DOHH2 (cell line): ENCODE results near the gene OLR1.

Source experiments
- H3F3A ChIP-seq: fragments of 200-600 bp; sonication (generic), shearing (Covaris generic); 2 replicates; pipeline ENCODE4 v1.6.0; 2016; ENCODE audit warnings: antibody characterized with exemption, mild to moderate bottlenecking; ENCODE audit not compliant: control insufficient read depth, insufficient read depth
- H3K27ac ChIP-seq: fragments of 200-600 bp; sonication (generic); 2 replicates; pipeline ENCODE4 v1.5.1; 2014; ENCODE audit warnings: low read depth, mild to moderate bottlenecking, low read length, moderate library complexity
- H3K27me3 ChIP-seq: fragments of 200-600 bp; sonication (generic); 2 replicates; pipeline ENCODE4 v1.6.1; 2014; ENCODE audit warnings: mild to moderate bottlenecking, low read length, mixed read lengths; ENCODE audit not compliant: control insufficient read depth
- H3K36me3 ChIP-seq: fragments of 200-600 bp; sonication (generic); 2 replicates; pipeline ENCODE4 v1.6.1; 2014; ENCODE audit warnings: mild to moderate bottlenecking, low read length, moderate library complexity, mixed read lengths; ENCODE audit not compliant: control insufficient read depth
- H3K4me1 ChIP-seq: fragments of 200-600 bp; sonication (generic); 2 replicates; pipeline ENCODE4 v1.6.1; 2014; ENCODE audit warnings: mild to moderate bottlenecking, low read length, mixed read lengths; ENCODE audit not compliant: control insufficient read depth
- H3K4me2 ChIP-seq: fragments of 200-600 bp; sonication (generic); 2 replicates; pipeline ENCODE4 v1.6.0; 2014; ENCODE audit warnings: mild to moderate bottlenecking, low read length, moderate library complexity
- H3K4me3 ChIP-seq: fragments of 200-600 bp; sonication (generic); 2 replicates; pipeline ENCODE4 v1.5.1; 2014; ENCODE audit warnings: mild to moderate bottlenecking, low read length, mixed read lengths
- H3K79me2 ChIP-seq: fragments of 200-600 bp; sonication (generic); 2 replicates; pipeline ENCODE4 v1.6.1; 2014; ENCODE audit warnings: mild to moderate bottlenecking, low read length, mixed read lengths; ENCODE audit not compliant: control insufficient read depth
- H3K9me2 ChIP-seq: fragments of 200-600 bp; sonication (generic); replicated peaks from 2 replicates; pipeline ENCODE4 v1.6.1; 2014; ENCODE audit warnings: mild to moderate bottlenecking, low read length, mixed read lengths; ENCODE audit not compliant: control insufficient read depth
- H3K9me3 ChIP-seq: fragments of 200-600 bp; sonication (generic); 2 replicates; pipeline ENCODE4 v1.6.1; 2014; ENCODE audit warnings: antibody characterized with exemption, low read length, mixed read lengths; ENCODE audit not compliant: control insufficient read depth, insufficient read depth
- H4K20me1 ChIP-seq: fragments of 200-600 bp; sonication (generic); 2 replicates; pipeline ENCODE4 v1.6.0; 2014; ENCODE audit warnings: low read depth, mild to moderate bottlenecking, antibody characterized with exemption, low read length, moderate library complexity; ENCODE audit not compliant: control insufficient read depth, insufficient read depth
- EZH2phosphoT487 ChIP-seq: fragments of 200-600 bp; sonication (generic); IDR thresholded peaks from 2 replicates; pipeline ENCODE4 v1.6.1; 2017; ENCODE audit warnings: borderline replicate concordance, mild to moderate bottlenecking, antibody characterized with exemption, low read length, moderate library complexity, mixed read lengths
- TF ChIP-seq, protein P1 (sequence below): fragments of 200-600 bp; sonication (generic); IDR thresholded peaks from one replicate; pipeline ENCODE4 v1.5.1; 2014; ENCODE audit warnings: antibody characterized with exemption, mild to moderate bottlenecking, low read depth, low read length; ENCODE audit not compliant: poor library complexity, severe bottlenecking

OLR1 gene

GRCh38 chr12:10110256-10110844 lies 61.6 kb downstream of the OLR1 start:
- H3K79me2 ChIP-seq, result no peaks in the 10 kb centered on the region
- no peaks in the 10 kb centered on the region for H3K9me2 ChIP-seq
- H4K20me1 ChIP-seq, result no peaks in the 10 kb centered on the region
- no peak overlapping the region for H3K27ac ChIP-seq
- no peak overlapping the region for H3K4me2 ChIP-seq
- H3K36me3 ChIP-seq, result no peaks in the 10 kb centered on the region
- no peaks in the 10 kb centered on the region for H3F3A ChIP-seq
- H3K9me3 ChIP-seq, result no peaks in the 10 kb centered on the region
- no peaks in the 10 kb centered on the region for H3K4me1 ChIP-seq
- TF ChIP-seq, protein P1, sequence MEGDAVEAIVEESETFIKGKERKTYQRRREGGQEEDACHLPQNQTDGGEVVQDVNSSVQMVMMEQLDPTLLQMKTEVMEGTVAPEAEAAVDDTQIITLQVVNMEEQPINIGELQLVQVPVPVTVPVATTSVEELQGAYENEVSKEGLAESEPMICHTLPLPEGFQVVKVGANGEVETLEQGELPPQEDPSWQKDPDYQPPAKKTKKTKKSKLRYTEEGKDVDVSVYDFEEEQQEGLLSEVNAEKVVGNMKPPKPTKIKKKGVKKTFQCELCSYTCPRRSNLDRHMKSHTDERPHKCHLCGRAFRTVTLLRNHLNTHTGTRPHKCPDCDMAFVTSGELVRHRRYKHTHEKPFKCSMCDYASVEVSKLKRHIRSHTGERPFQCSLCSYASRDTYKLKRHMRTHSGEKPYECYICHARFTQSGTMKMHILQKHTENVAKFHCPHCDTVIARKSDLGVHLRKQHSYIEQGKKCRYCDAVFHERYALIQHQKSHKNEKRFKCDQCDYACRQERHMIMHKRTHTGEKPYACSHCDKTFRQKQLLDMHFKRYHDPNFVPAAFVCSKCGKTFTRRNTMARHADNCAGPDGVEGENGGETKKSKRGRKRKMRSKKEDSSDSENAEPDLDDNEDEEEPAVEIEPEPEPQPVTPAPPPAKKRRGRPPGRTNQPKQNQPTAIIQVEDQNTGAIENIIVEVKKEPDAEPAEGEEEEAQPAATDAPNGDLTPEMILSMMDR, result no peak
- no peak for TF ChIP-seq EZH2phosphoT487
- no peak overlapping the region for H3K4me3 ChIP-seq
- no peaks in the 10 kb centered on the region for H3K27me3 ChIP-seq
